Measurements from ENCODE around the gene CACNA1E.

DNA sequence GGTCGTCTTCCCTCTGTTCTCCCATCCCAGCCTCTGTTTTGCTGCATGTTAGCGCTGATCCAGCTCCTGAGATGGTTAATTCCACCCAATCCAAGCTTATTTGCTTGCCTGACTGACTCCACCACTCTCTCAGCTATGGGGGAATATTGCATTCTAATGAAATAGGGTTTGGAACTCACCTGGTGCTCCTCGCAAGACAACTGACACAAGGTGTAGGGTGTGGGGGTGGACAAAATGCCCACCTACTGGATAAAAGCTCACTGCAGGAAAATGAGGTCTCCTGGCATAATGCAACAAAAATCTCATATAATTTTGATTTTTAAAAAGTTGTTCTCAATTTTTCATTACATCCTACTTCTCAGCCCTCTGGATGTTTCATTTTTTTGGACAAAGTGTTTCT lies 319.1 kb downstream of the CACNA1E start:
- TF ChIP-seq, protein P1, sequence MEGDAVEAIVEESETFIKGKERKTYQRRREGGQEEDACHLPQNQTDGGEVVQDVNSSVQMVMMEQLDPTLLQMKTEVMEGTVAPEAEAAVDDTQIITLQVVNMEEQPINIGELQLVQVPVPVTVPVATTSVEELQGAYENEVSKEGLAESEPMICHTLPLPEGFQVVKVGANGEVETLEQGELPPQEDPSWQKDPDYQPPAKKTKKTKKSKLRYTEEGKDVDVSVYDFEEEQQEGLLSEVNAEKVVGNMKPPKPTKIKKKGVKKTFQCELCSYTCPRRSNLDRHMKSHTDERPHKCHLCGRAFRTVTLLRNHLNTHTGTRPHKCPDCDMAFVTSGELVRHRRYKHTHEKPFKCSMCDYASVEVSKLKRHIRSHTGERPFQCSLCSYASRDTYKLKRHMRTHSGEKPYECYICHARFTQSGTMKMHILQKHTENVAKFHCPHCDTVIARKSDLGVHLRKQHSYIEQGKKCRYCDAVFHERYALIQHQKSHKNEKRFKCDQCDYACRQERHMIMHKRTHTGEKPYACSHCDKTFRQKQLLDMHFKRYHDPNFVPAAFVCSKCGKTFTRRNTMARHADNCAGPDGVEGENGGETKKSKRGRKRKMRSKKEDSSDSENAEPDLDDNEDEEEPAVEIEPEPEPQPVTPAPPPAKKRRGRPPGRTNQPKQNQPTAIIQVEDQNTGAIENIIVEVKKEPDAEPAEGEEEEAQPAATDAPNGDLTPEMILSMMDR (IDR thresholded peaks at IDR 0.05), result no peak
- TF ChIP-seq POLR2A (IDR thresholded peaks at IDR 0.05), result no peak

Data from lower leg skin (tissue), 3 donors.